Mammary epithelial cell (primary cell): Measurements from ENCODE around the gene GRIFIN.

Experiments used
- EZH2 ChIP-seq: IDR thresholded peaks from 2 replicates; pipeline ENCODE4 v1.6.1; 2012; ENCODE audit warnings: low read length, inconsistent platforms, borderline replicate concordance
- TF ChIP-seq, protein P1 (sequence below), 2 donors: IDR thresholded peaks in 1 of 2; conservative IDR thresholded peaks in 1 of 2; 2 replicates each; pipeline ENCODE4 v1.5.1; 2011 to 2012; ENCODE audit warnings: inconsistent platforms in 2 of 2, low read length in 2 of 2, mild to moderate bottlenecking in 2 of 2, control low read depth in 1 of 2, low read depth in 1 of 2; ENCODE audit not compliant: insufficient read depth in 1 of 2; ENCODE audit errors: extremely low read depth in 1 of 2

DNA sequence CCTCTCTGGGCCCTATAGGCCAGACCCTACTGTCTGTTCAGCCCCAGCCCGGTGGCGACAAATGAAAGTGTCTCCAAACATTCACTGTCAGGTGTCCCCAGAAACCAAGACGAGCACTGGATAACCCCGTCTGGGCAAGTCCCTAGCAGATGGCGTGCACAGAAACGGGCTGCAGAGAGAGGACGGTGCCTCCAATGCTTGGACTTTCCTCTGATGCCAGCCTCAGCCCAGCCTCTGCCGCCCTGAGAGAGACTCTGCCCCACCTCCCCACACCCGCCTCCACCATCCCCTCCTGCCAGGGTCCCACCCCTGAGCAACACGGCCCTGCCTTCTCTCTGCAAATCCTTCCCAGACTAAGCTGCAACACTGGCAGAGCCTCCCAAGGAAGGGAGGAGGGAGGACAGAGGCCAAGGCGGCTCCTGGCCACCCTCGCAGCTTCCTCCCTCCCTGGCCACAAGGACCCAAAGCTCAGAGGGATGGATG lies 36.0 kb upstream of the GRIFIN start:
- TF ChIP-seq, protein P1, sequence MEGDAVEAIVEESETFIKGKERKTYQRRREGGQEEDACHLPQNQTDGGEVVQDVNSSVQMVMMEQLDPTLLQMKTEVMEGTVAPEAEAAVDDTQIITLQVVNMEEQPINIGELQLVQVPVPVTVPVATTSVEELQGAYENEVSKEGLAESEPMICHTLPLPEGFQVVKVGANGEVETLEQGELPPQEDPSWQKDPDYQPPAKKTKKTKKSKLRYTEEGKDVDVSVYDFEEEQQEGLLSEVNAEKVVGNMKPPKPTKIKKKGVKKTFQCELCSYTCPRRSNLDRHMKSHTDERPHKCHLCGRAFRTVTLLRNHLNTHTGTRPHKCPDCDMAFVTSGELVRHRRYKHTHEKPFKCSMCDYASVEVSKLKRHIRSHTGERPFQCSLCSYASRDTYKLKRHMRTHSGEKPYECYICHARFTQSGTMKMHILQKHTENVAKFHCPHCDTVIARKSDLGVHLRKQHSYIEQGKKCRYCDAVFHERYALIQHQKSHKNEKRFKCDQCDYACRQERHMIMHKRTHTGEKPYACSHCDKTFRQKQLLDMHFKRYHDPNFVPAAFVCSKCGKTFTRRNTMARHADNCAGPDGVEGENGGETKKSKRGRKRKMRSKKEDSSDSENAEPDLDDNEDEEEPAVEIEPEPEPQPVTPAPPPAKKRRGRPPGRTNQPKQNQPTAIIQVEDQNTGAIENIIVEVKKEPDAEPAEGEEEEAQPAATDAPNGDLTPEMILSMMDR (conservative IDR thresholded peaks at IDR 0.05 in 1 of 2, IDR thresholded peaks at IDR 0.05 in 1 of 2; ENCODE audit: extremely low read depth in 1 of 2, insufficient read depth in 1 of 2, low read depth in 1 of 2, low read length in 2 of 2) = no peak
- TF ChIP-seq EZH2 = no peak
